ENCODE measurements around the gene KPNA6. TPM values are rescaled to one million over a fixed set of nuclear protein-coding genes. Genes with fewer than 3 reads are reported as not detected.

Gene KPNA6
- total RNA-seq, 1 experiment from 2014 or later, result 79.9 TPM

GRCh38 chr1:32091591-32091990 is 16.3 kb upstream of the KPNA6 start:
- no peak for ATAC-seq
- ChIA-PET POLR2A (no interaction called here), RAD21 (ENCODE audit: low non-redundant PET in 1 of 2, low total read pairs in 2 of 2, uncharacterized antibody in 2 of 2, unreplicated experiment in 2 of 2) (no interaction called here)

More at GRCh38 chr1:32091591-32091990, 16.3 kb upstream of the KPNA6 start:
- Histone ChIP-seq H3K9ac (ENCODE audit: low read length) (no peak overlapping the region), H3K4me1 (ENCODE audit: control insufficient read depth in 1 of 2, insufficient read depth in 2 of 2, low read length in 2 of 2) (no peaks in the 10 kb centered on the region), H3K9me2 (ENCODE audit: insufficient read depth) (no peaks in the 10 kb centered on the region), H3K36me3 (ENCODE audit: control insufficient read depth in 1 of 2, insufficient read depth in 2 of 2, low read length in 2 of 2) (peaks cover 5 to 19% of the 10 kb centered on the region in 2 experiments; a peak in 3 of 4 replicates), H3K27ac (ENCODE audit: low read depth, low read length) (no peak overlapping the region), H3K4me2 (ENCODE audit: low read length) (no peak overlapping the region), H3K79me2 (ENCODE audit: insufficient read depth, low read length) (no peaks in the 10 kb centered on the region), H3K4me3 (replicated peaks in 1 of 2; ENCODE audit: low read depth in 1 of 2, low read length in 2 of 2) (no peak overlapping the region), H3K9me3 (ENCODE audit: control insufficient read depth in 1 of 2, insufficient read depth in 1 of 2, low read depth in 1 of 2, low read length in 2 of 2) (no peaks in the 10 kb centered on the region), H3K27me3 (ENCODE audit: insufficient read depth, low read length) (no peaks in the 10 kb centered on the region), H2AFZ (ENCODE audit: low read depth, low read length, poor library complexity, severe bottlenecking) (no peak overlapping the region), H4K20me1 (ENCODE audit: insufficient read depth) (no peaks in the 10 kb centered on the region)
- no TSS peak for BruUV-seq (replicated peaks)
- CTCF ChIA-PET, result no interaction called here
- intact Hi-C loops (cut with micrococcal nuclease), result no loop called here
- DNase-seq (ENCODE audit: low read depth, low spot score), result no peak
- TF ChIP-seq TCF7L2 (IDR thresholded peaks at IDR 0.05; ENCODE audit: borderline replicate concordance, extremely low read depth, insufficient read depth, insufficient read length), result no peak
- no peak for TF ChIP-seq REST (IDR thresholded peaks at IDR 0.05; ENCODE audit: low read depth)
- TF ChIP-seq SRF (IDR thresholded peaks at IDR 0.05; ENCODE audit: low read depth), result no peak
- no peak for TF ChIP-seq SP1 (IDR thresholded peaks at IDR 0.05; ENCODE audit: low read depth)
- no peak for TF ChIP-seq FOSL1 (IDR thresholded peaks at IDR 0.05; ENCODE audit: low read depth)
